Right renal pelvis (tissue), 4 donors: ENCODE measurements around the gene FOXO6. TPM values are rescaled to one million over a fixed set of nuclear protein-coding genes. Genes with fewer than 3 reads are reported as not detected.
A peak's percentile ranks its signal among the peaks of the same experiment; 100 is the strongest.

Experiments
- DNase-seq, 4 donors: peaks; one replicate each; pipeline ENCODE4 v3.0.0-alpha.2; 2013; ENCODE audit warnings: low read depth in 4 of 4, low spot score in 3 of 4, missing footprints in 1 of 4
- polyA plus RNA-seq, 4 donors: library from polyadenylated mRNA; unstranded; fragments of 120-200 nt; gene quantifications; one replicate each; pipeline ENCODE4 v1.2.1, GENCODE V29; 2013; ENCODE audit not compliant: insufficient read length in 4 of 4

The FOXO6 gene
- 1 to 10 TPM; 1.6 to 3.6 (median 1.8) TPM for polyA plus RNA-seq

DNA sequence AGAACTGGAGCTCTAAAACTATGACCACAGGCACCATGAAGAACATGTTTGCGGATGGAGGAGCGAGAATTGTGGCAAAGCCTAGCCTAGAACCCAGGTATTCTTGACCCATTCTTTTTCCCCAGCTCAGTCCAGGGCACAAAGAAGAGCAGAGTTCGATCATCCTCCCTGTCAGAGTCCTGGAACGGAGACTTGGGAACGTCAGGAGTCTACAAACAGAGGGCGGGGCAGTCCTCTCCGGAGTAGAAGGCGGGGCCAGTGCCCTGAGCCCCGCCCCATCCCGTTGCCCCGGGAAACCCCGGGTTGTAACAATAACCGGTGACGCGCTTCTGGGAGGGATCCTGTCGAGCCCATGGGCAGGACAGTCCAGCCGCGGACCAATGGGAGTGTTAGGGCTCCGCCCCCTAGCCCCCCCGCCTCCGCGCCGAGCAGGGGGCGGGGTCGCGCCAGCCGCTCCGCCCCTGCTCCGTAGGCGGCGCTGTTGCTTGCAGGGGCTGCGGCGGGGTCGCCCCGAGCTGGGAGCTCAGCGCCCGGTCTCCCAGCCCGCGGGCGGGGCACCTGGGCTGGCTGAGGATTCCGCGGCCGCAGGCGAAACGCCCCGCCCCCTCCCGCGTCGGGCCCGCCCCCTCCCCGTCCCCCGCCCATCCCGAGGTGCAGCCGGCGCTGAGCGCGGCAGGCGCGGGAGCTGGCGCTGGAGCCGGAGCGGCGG, at the start of gene FOXO6:
TSS of gene FOXO6 (plus strand) at position 649 of the 709 bp plus-strand sequence.
- peak; percentile 94 to 97 (median 96) for DNase-seq

GRCh38 chr1:41312991-41313645, 48.1 kb upstream of the FOXO6 start:
- no peak for DNase-seq

GRCh38 chr1:41313661-41314131, 47.5 kb upstream of the FOXO6 start:
- no peak for DNase-seq

DNA sequence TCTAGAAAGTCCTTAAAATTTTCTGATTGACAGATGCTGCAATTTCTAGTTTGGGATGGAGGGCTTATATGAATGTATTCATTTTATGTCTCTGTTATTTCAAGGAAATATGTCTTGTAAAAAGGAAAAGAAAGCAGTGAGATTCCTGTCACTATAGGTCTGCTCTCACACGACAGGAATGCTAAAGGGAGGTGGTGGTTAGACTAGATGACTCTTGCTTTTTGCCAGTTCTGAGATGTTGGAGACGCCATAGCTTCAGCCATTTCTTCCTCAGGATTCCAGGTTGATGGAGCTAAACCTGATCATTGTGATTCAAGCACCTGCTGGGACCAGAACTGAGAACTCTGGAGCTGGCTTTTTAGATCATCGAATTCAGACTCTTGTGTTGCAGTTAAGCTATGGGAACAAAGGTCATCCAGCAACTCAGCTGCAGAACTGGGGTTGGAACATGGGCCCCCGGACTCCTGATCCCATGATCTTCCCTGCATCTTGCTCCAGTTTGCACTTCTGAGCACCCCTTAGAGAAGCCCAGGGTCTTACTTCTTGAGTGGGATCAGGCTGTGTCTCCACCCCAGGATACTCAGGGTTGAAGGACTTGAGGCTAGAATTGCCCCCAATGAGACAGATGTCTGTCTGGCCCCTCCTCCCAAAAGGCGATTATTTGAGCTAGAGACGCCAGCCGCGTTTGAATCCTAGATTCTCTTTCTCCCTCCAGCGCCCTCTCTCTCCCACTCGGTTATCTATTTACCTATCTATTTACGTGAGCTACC, 46.7 kb upstream of the FOXO6 start:
- no peak for DNase-seq

DNA sequence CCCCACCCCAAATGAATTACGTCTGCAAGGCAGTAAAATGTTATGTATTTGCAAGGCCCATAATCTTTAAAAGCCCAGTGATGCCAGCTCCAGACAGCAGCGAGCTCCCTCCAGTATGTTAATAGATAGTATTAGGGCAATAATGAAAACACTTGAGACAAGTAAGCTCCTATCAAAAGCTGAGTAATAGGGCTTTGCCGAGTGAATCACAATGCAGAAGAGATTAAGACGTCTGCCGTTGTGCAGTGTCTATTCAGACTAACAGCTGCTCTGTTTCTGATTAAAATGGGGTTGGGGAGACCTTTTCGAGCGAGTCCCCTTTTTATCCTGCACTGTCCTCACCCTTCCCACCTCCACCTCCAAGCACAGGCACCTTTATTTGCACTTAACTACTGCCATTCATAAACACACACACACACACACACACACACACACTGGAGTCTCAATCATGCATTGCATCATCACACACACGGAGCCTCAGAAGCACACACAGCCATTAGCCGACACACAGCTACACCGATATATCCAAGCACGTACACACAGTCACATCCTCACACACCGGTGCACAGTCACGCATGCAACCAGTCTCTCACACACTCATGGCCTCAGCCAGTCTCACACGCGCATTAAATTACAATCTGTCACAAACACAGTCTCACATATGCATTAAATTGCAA, 46.0 kb upstream of the FOXO6 start:
- no peak for DNase-seq

DNA sequence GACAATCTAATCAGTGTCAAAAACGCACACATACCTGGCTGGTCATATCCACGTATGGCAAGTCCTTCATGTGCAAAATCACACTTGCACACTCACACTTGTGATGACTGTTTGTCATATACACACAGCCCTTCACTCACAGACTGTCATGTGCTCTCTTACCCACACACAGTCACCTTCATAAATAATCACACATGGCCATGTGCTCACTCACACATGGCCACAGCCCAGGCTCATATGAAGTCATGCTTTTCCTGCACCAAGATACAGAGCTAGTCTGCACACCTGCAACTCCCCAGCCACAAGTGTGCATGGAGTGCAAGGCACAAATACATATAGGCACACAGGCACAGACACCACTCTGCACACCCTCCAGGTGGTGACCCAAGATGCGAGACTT, 45.4 kb upstream of the FOXO6 start:
- no peak for DNase-seq

GRCh38 chr1:41317361-41317760, 43.9 kb upstream of the FOXO6 start:
- DNase-seq: no peak

DNA sequence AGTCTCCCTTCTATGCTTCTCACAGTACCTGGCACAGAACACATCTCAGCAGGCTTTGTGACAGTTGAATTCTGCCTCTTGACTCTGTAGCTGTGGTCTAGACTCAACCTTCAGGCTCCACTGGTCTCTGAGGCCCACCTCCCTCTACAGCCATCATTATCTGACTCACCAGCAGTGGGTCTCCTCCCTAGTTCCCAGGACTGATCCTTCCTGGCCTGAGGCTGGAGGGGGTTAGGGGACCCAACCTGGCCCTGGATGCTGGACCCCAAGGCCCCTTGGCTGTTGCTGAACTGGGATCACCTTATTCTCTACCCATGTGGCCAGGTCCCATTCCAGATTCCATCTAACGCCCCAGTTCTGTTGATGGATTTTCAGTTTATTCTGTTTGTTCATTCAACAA, 43.1 kb upstream of the FOXO6 start:
- no peak for DNase-seq

- DNase-seq: no peak
These were observed 42.0 kb upstream of the FOXO6 start for GRCh38 chr1:41319106-41319755.

DNA sequence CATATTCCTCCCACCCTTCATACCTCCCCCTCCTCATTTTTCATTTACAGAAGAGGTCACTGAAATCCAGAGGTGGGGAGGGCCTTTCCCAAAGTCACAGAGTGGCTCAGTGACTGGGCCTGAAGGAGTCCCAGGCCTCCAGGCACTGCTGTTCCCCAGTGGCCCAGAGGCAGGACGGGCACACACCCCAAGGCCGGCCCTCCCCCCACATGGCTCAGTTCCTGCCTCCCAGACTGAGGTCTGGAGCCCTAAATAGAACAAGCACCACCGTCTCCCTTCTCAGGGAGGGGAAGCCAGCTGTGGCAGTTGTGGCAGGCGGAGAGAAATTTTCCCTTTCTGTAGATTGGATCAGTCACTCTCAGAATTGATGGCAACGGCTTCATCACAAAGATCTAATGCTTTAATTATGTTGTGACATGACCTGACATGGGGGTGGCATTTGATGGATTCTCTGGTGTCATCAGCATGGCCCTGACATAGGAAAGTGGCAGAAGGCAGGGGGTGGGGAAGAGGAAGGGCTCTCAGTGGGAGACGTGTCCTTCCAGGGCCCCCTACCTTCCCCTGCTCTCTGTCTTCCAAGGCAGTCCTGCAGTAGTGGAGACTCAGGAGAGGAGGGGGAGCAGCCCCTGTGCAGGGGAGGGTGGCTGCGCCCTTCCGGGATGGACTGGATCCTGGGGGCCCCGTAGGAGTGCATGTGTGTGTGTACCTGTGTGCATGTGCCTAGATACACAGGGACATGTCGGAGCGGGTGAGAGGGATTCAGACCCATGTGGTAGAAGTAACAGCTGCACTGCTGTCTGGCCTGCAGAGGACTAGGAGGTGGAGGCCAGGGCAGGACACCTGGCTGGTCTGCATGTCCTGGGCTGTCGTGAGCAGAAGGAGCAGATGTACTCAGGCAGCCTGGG, 41.2 kb upstream of the FOXO6 start:
- no peak for DNase-seq

DNA sequence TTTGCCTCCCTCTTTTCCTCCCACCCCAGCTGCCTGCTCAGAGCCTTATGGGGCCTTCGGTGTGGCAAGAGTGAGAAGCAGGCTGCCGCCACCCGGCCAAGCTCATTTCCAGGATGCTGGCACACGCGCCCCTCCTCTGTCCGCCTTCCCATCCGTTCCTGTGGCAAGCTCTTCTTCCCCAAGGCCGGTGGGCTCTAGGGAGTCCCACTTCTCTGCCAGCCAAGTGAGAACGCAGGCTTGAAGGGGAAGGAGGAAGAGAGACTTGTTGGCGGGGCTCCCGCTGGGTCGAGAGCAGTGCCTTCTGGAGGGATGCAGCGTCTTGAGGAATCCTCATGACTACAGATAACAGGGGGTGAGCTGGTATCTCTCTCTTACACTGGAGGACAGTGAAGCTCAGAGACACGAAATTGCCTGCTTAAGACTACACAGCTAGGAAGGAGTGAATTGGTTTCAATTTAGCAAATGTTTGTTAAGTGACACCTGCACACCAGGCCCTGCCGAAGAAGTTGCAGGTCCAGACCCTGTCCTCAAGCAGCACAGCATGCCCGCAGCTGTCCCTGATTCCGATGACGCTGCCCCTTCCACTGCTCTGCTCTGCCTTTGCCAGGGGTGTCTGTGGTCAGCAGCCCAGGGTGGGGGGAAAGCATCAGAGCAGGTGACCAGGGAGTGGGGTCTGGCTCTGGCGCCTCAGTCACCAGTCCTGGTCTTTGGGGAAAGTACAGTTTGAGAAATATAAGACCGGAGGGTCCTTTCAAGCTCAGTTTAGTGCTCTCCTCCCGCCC, 40.1 kb upstream of the FOXO6 start:
- DNase-seq: no peak

- DNase-seq: no peak
These were observed 39.1 kb upstream of the FOXO6 start for GRCh38 chr1:41322101-41322661.

DNA sequence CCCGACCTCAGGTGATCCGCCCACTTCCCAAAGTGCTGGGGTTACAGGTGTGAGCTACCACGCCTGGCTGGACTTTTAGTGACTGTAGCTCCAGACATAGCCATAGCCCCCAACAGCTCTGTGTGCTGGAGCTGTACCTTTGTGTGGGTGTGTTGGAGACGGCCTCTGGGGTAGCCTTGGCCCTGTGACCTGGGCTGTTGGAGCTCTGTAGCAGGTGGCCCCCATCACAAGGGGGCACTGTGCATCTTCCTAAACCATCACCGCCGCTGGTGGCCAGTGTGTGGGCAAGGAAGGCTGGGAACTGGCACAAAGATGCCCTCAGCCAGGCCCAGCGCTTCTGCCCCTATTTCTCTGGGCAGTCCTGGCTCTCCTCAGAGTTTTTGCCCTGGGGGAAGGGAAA, 38.4 kb upstream of the FOXO6 start:
- no peak for DNase-seq

DNA sequence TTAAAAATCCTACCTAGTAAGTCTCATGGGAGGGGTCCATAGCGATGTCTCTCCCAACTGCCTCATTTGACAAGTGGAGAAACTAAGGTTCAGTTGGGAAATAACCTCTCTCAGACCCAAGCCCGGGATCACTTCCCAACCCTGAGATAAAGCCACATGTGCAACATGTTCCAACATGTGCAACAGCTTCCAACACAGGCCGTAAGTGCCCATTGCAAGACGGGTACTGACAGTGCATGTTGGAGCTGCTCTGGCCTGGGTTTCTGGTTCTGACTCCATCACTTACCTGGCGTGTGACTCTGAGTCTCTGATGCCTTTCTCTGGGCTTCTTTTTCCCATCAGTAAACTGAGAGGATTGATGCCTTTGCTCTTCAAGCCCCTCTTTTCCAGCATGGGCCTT, 38.0 kb upstream of the FOXO6 start:
- no peak for DNase-seq

- no peak for DNase-seq
These were observed 35.4 kb upstream of the FOXO6 start for GRCh38 chr1:41325801-41326200.

DNA sequence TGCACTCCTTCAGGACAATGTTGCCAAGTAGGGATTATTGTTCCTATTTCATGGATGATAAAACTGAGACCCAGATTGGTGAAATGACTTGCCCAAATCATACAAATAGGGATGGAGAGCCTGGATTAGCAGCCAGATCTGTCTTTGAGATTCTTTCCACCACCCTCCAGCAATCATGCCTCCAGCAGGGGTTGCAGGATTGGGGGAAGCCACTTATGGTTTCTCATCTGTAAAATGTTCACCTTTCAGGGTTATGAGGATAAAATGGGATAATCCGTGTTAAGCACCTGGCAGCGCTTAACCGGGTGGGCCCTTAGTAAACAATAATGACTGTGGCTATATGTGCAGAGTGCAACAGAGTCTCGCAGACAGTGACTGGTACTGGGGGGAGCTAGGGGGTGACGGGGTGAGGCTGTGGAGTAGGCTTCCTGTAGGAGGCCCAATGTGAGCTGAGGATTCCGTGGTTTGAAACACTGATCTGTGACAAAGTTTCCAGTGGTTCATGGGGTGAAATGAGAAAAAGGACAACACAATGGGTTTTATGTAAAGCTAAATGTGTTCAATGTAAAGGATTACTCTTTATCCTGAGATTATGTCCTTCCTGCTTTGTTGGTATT, 33.7 kb upstream of the FOXO6 start:
- no peak for DNase-seq

GRCh38 chr1:41328001-41328615, 33.1 kb upstream of the FOXO6 start:
- DNase-seq: no peak
